SK-N-MC (cell line): ENCODE measurements around the gene ENPP7.
A peak's percentile ranks its signal among the peaks of the same experiment; 100 is the strongest.

Experiments
- DNase-seq: peaks from one replicate; pipeline ENCODE4 v3.0.0-alpha.2; 2011; ENCODE audit warnings: low read depth, low spot score
- H3K27ac ChIP-seq: fragments of 200-600 bp; sonication (generic); 2 replicates; pipeline ENCODE4 v1.5.1; 2016; ENCODE audit warnings: mixed run types
- H3K36me3 ChIP-seq: fragments of 200-600 bp; sonication (generic); 2 replicates; pipeline ENCODE4 v1.6.1; 2017; ENCODE audit warnings: antibody characterized with exemption, low read length, mixed read lengths; ENCODE audit not compliant: insufficient read depth
- H3K4me3 ChIP-seq: fragments of 200-600 bp; sonication (generic); 2 replicates; pipeline ENCODE4 v1.5.1; 2016
- H3K9ac ChIP-seq: fragments of 200-600 bp; sonication (generic); 2 replicates; pipeline ENCODE4 v1.8.0; 2017; ENCODE audit warnings: mixed run types, mixed read lengths; ENCODE audit not compliant: insufficient read length
- H3K9me3 ChIP-seq: fragments of 200-600 bp; sonication (generic); 2 replicates; pipeline ENCODE4 v1.6.1; 2017; ENCODE audit warnings: low read depth, mild to moderate bottlenecking, antibody characterized with exemption, low read length, moderate library complexity, mixed read lengths
- EZH2 ChIP-seq: fragments of 200-600 bp; sonication (generic); IDR thresholded peaks from one replicate; pipeline ENCODE4 v1.6.1; 2017; ENCODE audit warnings: antibody characterized with exemption
- FOXP2 ChIP-seq: optimal IDR thresholded peaks from 2 replicates; pipeline ENCODE3; 2011; ENCODE audit warnings: mild to moderate bottlenecking, moderate library complexity; ENCODE audit not compliant: insufficient read depth; ENCODE audit errors: extremely low read length, control extremely low read depth
- POLR2AphosphoS5 ChIP-seq: IDR thresholded peaks from 2 replicates; pipeline ENCODE4 v1.6.1; 2012; ENCODE audit warnings: mild to moderate bottlenecking, low read depth, low read length, borderline replicate concordance

Gene ENPP7

DNA sequence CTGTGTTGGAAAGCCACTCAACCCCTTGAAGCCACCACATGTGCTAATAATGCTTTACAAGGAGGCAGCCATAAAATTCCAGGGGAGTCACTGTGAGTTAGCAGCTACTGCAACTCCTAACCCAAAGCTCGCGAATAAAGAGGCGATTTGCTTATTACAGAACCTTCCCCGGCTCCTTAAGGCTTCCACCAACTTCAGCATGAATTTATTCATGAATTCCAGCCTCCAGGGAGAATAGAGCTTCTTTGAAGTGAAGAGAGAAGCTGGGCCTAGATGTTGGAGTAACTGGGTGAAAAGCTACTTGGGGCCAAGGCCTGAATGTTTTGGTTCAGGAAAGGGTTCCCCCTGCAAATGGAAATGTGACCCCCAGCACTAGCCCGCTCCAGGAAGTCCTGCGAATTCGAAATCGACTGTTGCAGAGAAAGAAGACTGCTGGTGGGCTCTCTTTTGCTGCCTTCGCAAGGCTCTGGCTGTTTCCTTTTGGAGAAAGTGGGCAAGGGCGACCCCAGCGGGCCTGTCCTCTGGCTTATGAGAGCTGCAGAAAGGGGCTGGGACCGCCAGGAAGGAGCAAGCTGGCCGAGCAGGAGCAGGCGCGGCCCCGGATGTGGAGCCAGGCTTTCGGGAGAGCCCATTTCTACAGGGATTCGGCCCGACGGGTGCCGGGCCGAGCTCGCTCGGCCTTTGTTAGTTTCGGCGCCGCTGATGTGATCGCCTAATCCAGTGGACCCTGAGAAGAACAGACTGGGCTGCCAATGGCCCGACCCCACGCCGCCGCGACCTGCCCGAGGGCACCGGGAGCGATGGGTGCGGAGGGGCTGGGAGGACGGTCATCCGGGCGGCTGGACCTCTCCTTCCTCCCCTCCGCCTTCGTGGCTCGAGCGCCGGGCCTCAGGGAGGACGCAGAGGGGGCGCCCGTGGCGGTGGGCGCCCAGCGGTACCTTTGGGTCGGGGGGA, 58.5 kb downstream of the ENPP7 start:
- Histone ChIP-seq H3K9me3 (no peaks in the 10 kb centered on the region), H3K4me3 (peak overlapping the region; percentile 36)

DNA sequence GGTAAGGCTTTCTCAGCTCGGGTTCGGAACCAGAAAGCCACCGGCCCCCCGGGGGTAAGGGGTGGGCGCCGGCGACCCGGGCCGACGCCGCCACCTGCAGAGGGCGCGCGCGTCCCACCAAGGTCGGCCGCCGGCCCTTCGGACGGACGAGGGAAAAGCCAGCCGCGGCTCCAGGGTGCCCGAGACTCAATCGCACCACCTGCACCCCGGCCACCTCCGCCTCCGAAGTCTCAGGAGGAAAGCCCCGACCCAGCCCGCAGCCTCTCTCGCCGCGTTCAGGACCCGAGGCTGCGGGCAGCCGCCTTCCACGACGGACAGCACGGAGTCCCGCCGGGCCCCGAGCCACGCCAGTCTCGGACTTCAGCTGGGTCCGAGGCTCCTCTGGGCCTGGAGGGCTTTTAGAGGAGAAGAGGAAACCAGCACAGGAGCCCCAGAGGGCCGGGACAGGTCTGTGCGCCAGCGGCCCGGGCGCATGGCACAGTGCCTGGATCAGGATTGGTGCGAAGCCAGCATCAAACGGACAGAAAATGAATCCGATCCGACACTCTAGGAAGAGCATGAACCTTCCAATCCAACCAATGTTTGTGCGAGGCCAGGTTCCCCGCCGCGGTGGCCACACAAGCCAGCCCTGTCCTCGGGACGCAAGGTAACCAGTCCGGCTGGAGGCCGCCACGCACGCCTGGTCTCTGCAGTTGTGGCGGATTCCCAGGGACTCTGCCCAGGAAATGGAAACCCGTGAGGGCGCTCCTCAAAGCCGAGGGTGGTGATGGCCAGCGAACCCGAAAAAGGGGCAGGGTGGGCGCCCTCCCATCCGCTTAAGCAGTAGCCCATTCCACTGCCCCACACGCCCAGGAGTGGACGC, 59.4 kb downstream of the ENPP7 start:
- H3K4me3 ChIP-seq: no peak overlapping the region
- no peak for TF ChIP-seq FOXP2
- no peak for TF ChIP-seq POLR2AphosphoS5
- TF ChIP-seq EZH2: no peak
- H3K9me3 ChIP-seq: no peaks in the 10 kb centered on the region
- peak overlapping the region; percentile 97; the same call in 1 of the 2 replicates for H3K27ac ChIP-seq
- no peak for DNase-seq
- H3K36me3 ChIP-seq: peaks cover 12% of the 10 kb centered on the region
- H3K9ac ChIP-seq: no peak overlapping the region

More for the DNA sequence above, 58.5 kb downstream of the ENPP7 start:
- no peak for DNase-seq
- TF ChIP-seq FOXP2: no peak
- no peak for TF ChIP-seq EZH2
- TF ChIP-seq POLR2AphosphoS5: no peak
- Histone ChIP-seq H3K27ac (peak overlapping the region; percentile 97), H3K9ac (peak overlapping the region; percentile 58), H3K36me3 (peaks cover 13% of the 10 kb centered on the region; the same call in 1 of the 2 replicates)

DNA sequence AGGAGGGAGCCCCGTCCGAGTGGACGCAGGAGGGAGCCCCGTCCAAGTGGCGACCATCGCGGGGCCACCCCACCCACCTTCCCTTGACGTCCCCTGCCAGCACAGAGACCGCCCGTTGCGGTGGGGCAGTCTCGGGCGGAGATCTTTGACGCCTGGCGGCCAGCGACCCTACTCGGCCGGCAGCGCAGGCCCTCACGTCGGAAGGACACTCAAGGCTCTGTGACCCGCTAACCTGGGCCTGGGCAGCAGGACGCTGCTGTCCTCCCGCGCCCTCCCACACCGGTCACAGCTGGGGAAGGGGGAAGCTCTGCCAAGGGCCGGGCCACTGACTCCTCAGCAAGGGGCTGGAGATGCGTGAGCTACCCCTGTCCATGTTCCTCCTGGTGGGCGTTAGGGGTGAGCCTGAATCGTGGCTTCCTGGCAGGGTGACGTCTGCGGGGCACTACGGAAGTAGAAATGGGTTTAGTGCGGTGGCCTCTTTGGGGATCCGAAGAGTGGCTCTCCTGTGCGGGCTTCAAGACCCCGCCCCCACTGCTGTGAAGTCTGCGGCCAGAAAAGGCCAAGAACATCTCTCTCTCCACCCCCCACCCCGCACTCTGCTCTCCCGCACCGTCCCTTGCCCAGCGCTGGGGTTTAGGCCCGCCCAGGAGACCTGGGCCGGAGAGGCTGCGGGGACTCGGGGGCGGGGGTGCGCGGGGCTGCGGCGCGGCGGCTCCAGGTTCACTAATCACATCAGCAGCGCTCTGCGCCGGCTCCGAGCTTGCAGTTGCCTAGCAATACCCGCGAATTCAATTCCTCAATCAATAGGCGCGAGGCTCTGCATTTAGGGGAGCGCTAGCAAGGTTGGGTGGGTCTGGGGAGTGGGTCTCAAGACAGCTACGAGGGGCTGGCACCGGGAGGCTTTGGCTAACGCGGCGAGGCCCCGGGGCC, 60.3 kb downstream of the ENPP7 start:
- H3K4me3 ChIP-seq: no peak overlapping the region
- no peak overlapping the region for H3K9ac ChIP-seq
- H3K9me3 ChIP-seq: no peaks in the 10 kb centered on the region
- no peak overlapping the region for H3K27ac ChIP-seq
- peaks cover 15% of the 10 kb centered on the region for H3K36me3 ChIP-seq
- TF ChIP-seq POLR2AphosphoS5: no peak
- TF ChIP-seq FOXP2: no peak
- TF ChIP-seq EZH2: no peak
- DNase-seq: no peak

DNA sequence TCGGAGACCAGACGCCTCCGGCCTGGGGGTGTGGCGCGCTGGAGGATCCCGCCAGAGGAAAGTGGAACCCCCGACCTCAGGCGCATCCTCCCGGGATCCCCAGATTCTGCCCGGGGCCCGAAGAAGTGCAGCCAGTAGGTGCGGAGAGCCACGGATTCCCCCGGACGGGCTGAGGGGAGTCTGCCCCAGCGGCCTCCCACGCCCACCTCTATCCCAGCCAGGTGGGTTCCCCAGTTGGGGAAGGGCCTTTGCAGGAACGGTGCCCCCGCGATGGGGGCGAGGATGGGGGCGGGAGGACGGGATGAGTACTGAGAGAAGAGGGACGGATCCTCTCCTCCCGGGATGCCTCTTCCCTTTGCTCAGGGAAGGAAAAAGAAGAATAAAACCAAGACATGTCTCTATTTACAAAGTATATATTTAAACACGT, 61.0 kb downstream of the ENPP7 start:
- H3K36me3 ChIP-seq: peaks cover 17% of the 10 kb centered on the region
- H3K4me3 ChIP-seq: no peak overlapping the region
- H3K27ac ChIP-seq: 0 out of 2 replicates have a peak overlapping the region, but pooled peaks have one; percentile 96
- H3K9ac ChIP-seq: no peak overlapping the region
- no peak for DNase-seq
- no peak for TF ChIP-seq FOXP2
- TF ChIP-seq EZH2: no peak
- no peak for TF ChIP-seq POLR2AphosphoS5
- no peaks in the 10 kb centered on the region for H3K9me3 ChIP-seq
